Nephron (organoid): ENCODE data around the gene NASP.

Experiments
- H3K27ac Mint-ChIP-seq, 3 experiments: 2 replicates each; pipeline ENCODE4 v1.8.0; 2020; ENCODE audit warnings: mixed read lengths in 3 of 3, mild to moderate bottlenecking in 2 of 3, moderate library complexity in 1 of 3
- H3K27me3 Mint-ChIP-seq: 2 replicates; pipeline ENCODE4 v1.8.0; 2021; ENCODE audit warnings: low read depth, mild to moderate bottlenecking, moderate library complexity, mixed read lengths
- H3K36me3 Mint-ChIP-seq: 2 replicates; pipeline ENCODE4 v1.8.0; 2020; ENCODE audit warnings: low read depth, mixed read lengths
- H3K4me1 Mint-ChIP-seq: 2 replicates; pipeline ENCODE4 v1.8.0; 2020; ENCODE audit warnings: mixed read lengths
- H3K4me3 Mint-ChIP-seq, 3 experiments: 2 replicates each; pipeline ENCODE4 v1.8.0; 2020; ENCODE audit warnings: mild to moderate bottlenecking in 3 of 3, mixed read lengths in 3 of 3, moderate library complexity in 2 of 3
- H3K9me3 Mint-ChIP-seq: 2 replicates; pipeline ENCODE4 v1.8.0; 2020; ENCODE audit warnings: mixed read lengths
- TF ChIP-seq, protein P1 (sequence below), 3 experiments: fragments of 200-600 bp; sonication (generic); IDR thresholded peaks; one replicate each; pipeline ENCODE4 v1.5.0; 2021; ENCODE audit warnings: antibody characterized with exemption in 3 of 3; ENCODE audit not compliant: unreplicated experiment in 3 of 3

NASP gene

DNA sequence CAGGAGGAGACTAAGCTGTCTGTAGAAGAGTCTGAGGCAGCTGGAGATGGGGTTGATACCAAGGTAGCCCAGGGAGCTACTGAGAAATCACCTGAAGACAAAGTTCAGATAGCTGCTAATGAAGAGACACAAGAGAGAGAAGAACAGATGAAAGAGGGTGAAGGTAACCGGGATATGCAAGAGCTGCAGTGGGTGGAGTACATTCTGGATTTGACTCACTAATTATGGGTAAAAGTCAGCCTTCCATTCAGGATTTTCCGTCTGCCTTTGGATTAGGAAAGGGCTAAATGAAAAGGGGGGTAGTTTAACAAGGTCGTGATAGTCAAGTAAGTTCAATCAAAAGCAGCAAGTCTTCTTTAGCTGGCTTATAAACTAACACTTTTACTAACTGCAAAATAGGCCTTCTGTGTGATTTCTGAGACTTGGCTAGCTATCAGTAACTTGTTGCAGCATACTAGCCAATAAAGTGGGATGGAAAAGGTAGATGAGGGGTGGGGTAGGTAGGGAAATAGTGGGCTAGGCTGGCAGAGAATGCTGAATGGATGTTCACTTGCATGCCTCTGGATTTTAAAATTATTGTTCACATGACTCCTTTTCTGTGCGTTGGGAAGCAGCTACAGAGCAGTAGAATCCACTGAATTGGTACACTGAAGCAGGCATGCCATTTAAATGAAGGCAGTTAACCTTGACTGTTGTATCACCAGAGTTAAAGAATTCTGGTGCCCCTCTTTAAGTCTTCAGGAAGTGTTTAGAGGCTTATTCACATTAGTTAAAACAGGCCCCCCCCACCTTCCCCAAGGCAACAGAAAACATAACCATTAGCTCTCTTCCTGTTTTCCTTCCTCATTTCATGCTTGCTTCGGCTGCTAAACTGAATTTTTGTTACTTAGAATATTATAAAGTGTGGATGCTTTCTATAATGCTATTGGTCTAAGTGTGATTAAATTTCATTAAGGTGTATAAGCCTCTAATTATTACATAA lies 24.6 kb downstream of the NASP start:
- H3K36me3 Mint-ChIP-seq, result peaks cover 70% of the 10 kb centered on the region
- H3K27me3 Mint-ChIP-seq, result no peaks in the 10 kb centered on the region
- TF ChIP-seq, protein P1, sequence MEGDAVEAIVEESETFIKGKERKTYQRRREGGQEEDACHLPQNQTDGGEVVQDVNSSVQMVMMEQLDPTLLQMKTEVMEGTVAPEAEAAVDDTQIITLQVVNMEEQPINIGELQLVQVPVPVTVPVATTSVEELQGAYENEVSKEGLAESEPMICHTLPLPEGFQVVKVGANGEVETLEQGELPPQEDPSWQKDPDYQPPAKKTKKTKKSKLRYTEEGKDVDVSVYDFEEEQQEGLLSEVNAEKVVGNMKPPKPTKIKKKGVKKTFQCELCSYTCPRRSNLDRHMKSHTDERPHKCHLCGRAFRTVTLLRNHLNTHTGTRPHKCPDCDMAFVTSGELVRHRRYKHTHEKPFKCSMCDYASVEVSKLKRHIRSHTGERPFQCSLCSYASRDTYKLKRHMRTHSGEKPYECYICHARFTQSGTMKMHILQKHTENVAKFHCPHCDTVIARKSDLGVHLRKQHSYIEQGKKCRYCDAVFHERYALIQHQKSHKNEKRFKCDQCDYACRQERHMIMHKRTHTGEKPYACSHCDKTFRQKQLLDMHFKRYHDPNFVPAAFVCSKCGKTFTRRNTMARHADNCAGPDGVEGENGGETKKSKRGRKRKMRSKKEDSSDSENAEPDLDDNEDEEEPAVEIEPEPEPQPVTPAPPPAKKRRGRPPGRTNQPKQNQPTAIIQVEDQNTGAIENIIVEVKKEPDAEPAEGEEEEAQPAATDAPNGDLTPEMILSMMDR (IDR thresholded peaks at IDR 0.05; ENCODE audit: unreplicated experiment in 3 of 3), result no peak
- H3K9me3 Mint-ChIP-seq, result no peaks in the 10 kb centered on the region
- H3K4me3 Mint-ChIP-seq, result no peak overlapping the region
- no peaks in the 10 kb centered on the region for H3K4me1 Mint-ChIP-seq
- no peak overlapping the region for H3K27ac Mint-ChIP-seq

DNA sequence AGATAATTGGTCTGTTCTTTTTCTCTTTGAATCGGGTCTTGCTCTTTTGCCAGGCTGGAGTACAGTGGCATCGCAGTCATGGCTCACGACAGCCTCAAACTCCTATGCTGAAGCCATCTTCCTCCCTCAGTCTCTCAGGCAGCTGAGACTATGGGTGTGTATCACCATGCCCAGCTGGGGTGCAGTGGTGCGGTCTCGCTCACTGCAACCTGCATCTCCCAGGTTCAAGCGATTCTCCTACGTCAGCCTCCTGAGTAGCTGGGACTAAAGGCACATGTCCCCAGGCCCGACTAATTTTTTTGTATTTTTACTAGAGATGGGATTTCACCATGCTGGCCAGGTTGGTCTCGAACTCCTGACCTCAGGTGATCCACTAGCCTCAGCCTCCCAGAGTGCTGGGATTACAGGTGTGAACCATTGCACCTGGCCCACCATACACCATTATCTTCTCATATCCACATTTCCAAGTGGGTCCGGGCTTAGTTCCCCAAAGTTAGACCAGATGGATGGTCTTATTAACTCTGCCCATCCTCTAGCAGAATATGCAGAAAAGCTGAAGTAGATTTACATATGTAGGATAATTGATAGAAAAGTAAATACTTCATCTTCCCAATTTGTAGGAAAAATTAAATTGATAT lies 26.9 kb downstream of the NASP start:
- no peak overlapping the region for H3K4me3 Mint-ChIP-seq
- H3K4me1 Mint-ChIP-seq, result no peaks in the 10 kb centered on the region
- no peaks in the 10 kb centered on the region for H3K9me3 Mint-ChIP-seq
- no peaks in the 10 kb centered on the region for H3K27me3 Mint-ChIP-seq
- H3K27ac Mint-ChIP-seq, result no peak overlapping the region
- TF ChIP-seq, protein P1 (IDR thresholded peaks at IDR 0.05; ENCODE audit: unreplicated experiment in 3 of 3), result no peak
- peaks cover 79% of the 10 kb centered on the region for H3K36me3 Mint-ChIP-seq

- Mint-ChIP-seq H3K27me3 (no peaks in the 10 kb centered on the region), H3K4me1 (no peaks in the 10 kb centered on the region), H3K27ac (no peak overlapping the region), H3K4me3 (no peak overlapping the region), H3K9me3 (no peaks in the 10 kb centered on the region), H3K36me3 (peaks cover 76% of the 10 kb centered on the region)
- TF ChIP-seq, protein P1 (IDR thresholded peaks at IDR 0.05; ENCODE audit: unreplicated experiment in 3 of 3), result no peak
Measured at GRCh38 chr1:45612941-45613579, 29.2 kb downstream of the NASP start.

DNA sequence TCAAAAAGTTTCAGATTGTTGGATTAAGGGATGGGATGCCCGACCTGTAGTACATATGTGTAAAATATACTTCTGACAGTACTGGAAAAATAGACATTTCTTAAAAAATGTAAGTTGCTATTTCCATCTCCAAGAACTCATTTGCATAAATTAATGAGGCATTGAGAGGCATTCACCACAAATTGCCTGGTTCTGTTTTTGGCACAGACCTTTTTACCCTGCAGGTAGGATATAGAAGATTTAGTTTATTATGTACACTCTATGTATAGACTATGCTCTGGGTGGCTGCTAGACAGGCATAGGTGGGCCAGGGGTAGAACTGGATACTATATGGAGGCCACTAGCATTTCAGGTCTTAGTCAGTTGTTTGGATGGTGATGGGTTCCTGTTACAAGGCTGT lies 32.0 kb downstream of the NASP start:
- Mint-ChIP-seq H3K4me3 (no peak overlapping the region), H3K27me3 (no peaks in the 10 kb centered on the region), H3K27ac (no peak overlapping the region), H3K4me1 (no peaks in the 10 kb centered on the region), H3K9me3 (no peaks in the 10 kb centered on the region), H3K36me3 (peaks cover 61% of the 10 kb centered on the region)
- TF ChIP-seq, protein P1 (IDR thresholded peaks at IDR 0.05; ENCODE audit: unreplicated experiment in 3 of 3), result no peak

- Mint-ChIP-seq H3K9me3 (no peaks in the 10 kb centered on the region), H3K4me1 (no peaks in the 10 kb centered on the region), H3K27me3 (no peaks in the 10 kb centered on the region), H3K36me3 (peaks cover 55% of the 10 kb centered on the region), H3K4me3 (no peak overlapping the region), H3K27ac (no peak overlapping the region)
- TF ChIP-seq, protein P1 (IDR thresholded peaks at IDR 0.05; ENCODE audit: unreplicated experiment in 3 of 3), result no peak
Measured at GRCh38 chr1:45617618-45618017, 33.8 kb downstream of the NASP start.
